NCI-H2227 treated with DMSO at 0.1 percent for 48 hours (cell line): Measurements from ENCODE around the gene BTRC.

Experiments
- DNase-seq: peaks from one replicate; lab custom pipeline; 2025; lab: John Stamatoyannopoulos, UW

Gene BTRC

DNA sequence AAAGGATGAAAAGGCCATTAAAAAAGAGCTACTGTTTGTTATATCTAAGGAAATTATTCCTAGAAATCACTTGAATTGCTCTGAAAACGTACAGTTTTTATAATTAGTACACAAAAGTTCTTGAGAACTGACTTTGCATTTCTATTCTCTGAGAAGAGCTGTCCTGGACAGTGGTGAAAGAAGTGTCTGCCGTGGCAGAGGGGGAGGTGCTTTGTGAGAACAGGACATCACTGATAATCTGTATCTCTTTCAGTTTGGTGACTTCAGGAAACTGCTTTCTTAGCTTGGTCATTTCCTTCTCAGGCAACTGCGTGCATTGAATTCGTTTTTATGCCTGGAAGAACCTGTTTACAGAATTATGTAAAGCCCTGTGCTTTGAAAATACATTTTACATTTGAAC lies 182.0 kb downstream of the BTRC start:
- DNase-seq = no peak

- DNase-seq = no peak
Measured at GRCh38 chr10:101536800-101537199, 182.8 kb downstream of the BTRC start.

- no peak for DNase-seq
Measured at GRCh38 chr10:101538446-101538845, 184.5 kb downstream of the BTRC start.

DNA sequence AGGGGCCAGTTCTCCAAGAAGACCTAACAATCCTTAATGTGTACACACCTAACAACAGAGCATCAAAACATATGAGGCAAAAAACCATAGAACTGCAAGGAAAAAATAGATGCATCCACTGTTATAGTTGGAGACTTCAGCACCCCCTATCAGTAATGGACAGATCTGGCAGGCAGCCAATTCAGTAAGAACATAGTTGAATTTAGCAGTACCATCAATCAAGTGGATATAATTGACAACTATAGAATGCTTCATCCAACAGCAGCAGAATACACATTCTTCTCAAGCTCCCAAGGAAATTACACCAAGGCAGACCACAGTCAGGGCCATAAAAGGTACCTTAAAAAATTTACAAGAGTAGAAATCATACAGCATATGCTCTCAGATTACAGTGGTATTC lies 191.9 kb downstream of the BTRC start:
- DNase-seq = peak; percentile 63

GRCh38 chr10:101550965-101551364 lies 197.0 kb downstream of the BTRC start:
- DNase-seq = no peak

GRCh38 chr10:101552442-101552841 lies 198.5 kb downstream of the BTRC start:
- DNase-seq = no peak

DNA sequence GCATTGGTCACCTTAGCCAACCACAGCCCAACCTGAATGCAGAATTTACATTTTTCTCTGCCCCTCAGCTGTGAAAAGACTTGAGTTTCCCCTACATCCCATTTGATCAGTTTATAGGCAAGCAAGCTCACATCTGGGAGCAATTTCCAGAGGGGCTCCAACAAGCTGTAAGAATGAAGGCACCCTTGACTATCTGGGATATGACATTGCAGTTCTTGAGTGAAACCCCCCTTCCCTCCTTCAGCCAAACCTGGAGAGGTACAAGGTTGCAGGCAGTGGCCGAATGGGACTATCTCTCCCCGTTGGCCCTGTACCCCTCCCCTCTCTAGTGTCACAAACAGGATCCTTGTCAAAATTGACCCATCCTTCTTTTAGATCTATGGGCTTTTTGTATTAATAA lies 203.6 kb downstream of the BTRC start:
- no peak for DNase-seq

DNA sequence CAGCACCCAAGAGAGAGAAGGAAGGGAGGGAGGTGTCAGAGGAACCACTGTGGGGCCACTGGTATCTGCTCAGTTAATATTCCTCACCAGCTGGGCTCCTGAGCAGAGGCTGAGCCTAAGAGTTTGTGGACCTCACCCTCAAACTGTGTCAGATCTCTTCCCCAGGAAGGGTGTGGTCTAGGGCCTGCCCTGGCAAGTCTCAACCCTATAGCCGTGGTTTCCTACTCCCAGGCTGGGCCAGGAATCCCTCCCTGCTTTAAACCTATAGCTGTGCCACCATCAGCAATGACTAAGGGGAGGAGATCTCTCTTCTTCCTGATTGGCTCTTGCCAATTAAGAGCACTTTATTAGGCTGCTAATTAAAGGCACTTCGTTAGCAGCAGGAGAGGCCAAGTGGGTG lies 204.2 kb downstream of the BTRC start:
- DNase-seq = no peak

- DNase-seq = no peak
Measured at GRCh38 chr10:101558671-101559595, 205.0 kb downstream of the BTRC start.

DNA sequence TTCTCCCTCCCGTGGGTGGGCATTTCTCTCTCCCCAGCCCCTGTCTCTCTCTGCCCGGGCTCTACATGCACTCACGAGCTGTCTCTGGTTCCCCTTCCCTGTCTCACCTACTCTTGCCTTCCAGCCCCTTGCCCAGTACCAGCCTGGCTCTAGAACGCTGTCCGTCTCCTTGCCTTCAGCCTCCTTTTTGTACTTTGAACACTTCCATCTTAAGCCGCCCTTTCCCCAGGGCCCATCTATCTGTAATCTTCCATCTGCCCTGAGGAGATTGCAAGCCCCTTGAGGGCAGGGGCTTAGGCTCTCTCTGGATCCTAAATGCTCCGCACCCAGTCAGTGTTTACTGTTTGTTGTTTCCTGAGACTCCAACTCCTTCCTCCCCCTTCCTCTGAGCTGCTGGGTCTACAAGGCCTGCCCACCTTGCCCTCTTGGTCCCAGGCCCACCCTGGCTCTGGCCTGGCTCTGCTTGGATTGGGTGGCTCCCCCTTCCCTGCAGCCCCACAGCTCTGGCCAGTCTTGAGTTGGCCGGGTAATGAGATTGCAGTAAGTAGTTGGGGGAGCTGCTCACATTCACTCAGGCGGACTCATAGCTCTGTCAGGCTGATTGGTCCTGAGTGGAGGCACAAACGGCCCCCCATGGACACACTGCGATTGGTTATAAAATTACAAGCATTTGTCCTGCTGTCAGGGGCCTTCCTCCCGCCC lies 205.8 kb downstream of the BTRC start:
- DNase-seq = no peak

- no peak for DNase-seq
Measured at GRCh38 chr10:101560298-101561067, 206.5 kb downstream of the BTRC start.

GRCh38 chr10:101561068-101561915 lies 207.3 kb downstream of the BTRC start:
- DNase-seq = no peak

- DNase-seq = no peak
Measured at GRCh38 chr10:101562231-101562630, 208.3 kb downstream of the BTRC start.

- DNase-seq = no peak
Measured at GRCh38 chr10:101563007-101563406, 209.0 kb downstream of the BTRC start.

GRCh38 chr10:101563497-101564040 lies 209.6 kb downstream of the BTRC start:
- no peak for DNase-seq

DNA sequence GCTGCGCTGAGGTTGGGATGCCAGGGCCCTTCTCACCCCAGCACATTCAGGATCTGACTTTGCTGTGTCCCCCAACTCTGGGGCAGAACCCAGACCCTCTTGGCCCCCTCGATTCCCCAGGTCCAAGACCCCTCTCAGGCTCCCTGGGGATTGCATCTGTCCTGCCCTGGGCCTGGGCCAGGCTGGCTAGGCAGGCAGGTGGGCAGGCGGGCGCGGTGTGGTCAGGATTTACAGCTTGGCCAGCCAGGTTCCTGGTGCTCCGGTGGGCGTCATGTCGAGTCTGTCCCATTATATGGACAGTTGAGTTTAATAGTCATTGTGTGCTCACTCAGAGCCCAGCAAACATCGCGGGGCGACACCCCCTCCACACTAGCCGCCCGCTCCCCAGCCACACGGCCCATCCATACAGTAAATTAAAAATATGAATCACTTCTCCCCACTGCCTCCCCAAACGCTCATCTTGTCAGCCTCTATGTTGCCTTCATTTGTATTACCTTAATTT lies 210.6 kb downstream of the BTRC start:
- no peak for DNase-seq

DNA sequence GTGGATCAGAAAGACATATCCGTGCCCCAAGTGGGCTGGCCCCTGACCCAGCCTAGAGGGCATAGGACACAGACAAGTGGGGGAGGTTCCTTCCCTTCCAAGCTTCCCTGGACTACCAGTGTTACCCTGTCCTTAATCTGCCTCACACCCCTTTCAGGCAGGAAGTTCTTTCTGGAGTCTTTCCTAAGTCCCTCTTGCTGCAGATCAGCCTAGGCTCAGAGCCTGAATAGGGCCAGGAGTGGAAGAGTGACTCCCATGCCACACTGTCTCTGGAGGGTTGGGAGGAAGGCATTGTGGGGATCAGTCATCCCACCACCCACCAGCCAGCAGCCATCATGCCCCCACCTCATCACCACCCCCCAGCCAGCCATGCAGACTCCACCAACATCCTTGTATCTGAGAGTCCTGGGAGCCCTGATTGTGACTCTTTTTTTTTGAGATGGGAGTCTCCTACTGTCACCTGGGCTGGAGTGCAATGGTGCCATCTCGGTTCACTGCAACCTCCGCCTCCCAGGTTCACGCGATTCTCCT lies 211.5 kb downstream of the BTRC start:
- DNase-seq = no peak

GRCh38 chr10:101565936-101566332 lies 212.0 kb downstream of the BTRC start:
- DNase-seq = no peak

DNA sequence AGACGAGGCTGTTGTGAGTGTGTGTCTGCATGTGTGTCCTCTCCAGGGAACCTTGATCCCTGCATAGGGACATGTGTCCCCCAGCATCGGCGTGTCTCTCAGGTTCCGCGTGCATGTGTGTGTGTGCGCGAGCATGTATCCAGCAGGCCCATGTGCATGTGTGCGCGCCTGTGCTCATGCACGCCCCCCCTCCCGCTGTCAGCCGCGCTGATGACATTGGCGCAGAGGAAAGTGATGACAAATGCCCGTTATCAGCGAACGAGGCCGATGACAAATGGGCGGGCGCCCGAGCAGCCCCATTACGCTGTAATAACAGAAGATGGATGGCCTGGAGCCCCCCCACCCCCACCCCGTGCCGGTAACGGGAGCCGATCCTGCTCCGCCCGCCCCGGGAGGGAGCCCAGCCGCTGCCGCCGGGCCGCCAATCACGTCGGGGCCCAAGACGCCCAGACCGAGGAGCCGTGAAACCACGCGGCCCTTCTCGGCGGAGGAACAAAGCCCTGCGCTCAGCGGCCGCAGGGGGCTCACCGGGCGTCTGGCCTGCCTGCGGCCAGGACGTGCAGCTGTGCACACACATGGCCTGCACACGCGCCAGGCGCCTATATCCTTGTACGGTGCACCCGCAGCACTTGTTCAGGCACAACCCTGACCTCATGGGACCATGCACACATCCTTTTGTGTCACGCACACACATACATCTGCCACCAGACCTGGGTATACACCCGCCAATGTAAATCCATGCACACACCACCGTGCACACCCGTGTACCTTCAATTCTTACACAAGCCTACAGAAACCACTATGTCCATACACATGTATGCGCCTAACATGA lies 212.6 kb downstream of the BTRC start:
- peak; percentile 52 for DNase-seq
